SHP77 treated with DMSO at 0.1 percent for 48 hours (cell line): ENCODE results near the gene GNB1.

Experiments
- DNase-seq: peaks from one replicate; lab custom pipeline; 2025; lab: John Stamatoyannopoulos, UW

GNB1 gene

GRCh38 chr1:1922956-1923833 lies 32.3 kb upstream of the GNB1 start:
- no peak for DNase-seq

DNA sequence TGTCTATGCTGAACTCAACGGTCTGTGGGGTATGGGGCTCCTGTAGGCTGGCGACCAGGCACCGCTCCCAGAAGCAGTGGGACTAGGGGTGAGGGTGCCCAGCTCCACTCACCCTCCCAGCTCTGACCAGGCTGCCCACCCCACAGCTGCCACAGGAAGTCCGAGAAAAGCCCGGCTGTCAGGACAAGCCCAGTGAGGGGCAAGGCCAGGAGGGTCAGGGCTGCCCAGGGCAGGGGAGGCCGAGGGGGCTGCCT lies 31.7 kb upstream of the GNB1 start:
- no peak for DNase-seq

DNA sequence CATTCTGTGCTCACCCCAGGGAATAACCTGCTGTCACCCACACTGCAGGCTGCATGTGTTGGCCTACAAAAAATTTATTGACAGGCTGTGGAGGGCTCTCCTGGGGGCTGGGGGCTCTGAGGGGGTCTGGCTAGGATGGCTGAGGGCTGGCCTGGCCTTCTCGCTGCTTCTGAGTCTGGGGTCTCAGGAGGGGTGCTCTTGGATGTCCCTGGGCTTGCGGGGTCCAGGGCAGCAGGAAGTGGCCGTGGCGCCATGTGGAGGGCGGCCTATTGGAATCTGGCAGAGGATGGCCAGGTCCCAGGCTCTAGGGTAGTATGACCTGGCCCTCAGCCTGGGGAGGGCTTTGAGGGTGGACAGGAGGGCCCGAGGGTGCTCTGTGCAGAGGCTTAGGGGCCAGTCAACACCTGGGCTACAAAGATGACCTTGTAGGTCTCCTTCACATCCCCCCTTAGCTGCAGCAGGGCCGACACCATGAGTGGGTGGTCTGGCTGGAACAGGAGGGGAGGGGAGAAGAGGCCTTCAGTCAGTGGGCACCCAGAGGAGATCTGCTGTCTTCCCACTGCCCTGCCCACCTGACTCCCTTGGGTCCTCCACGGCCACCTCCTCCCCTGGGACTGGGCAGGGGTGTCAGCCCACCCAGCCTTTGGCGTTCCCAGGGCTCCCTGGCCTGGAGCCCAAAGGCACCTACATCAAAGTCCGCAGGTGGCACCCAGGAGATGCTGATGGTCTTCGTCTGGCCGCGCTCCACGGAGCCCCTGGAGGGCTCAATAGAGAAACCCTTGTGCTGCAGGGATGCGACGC lies 31.2 kb upstream of the GNB1 start:
- DNase-seq = no peak

GRCh38 chr1:1921459-1921862 lies 30.6 kb upstream of the GNB1 start:
- DNase-seq = no peak

GRCh38 chr1:1920608-1921458 lies 29.9 kb upstream of the GNB1 start:
- DNase-seq = no peak

DNA sequence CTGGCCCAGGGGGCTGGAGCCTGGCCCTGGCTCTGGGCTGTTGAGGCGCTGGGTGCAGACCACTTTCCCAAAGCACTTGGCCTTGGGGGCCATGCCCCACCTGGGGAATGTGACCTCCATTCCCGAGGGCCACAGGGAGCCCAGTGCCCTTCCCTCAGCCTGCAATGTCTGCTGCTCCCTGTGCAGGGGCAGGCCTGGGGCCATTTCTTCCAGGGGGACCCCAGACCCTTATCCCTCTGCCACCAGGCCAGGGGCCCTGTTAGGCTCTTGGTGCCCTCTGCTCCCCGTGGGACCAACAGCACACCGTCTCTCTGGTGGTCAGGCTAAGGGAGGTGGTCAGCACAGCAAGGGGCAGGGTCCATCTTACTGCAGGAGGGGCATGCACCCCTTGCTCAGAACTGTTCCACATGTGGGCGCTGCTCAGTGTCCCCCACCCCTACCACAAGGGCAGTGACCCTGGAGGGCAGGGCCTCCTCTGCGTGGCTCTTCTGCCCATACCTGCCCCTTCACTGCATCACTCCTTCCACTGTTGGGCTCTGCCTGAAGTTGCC lies 29.2 kb upstream of the GNB1 start:
- no peak for DNase-seq

DNA sequence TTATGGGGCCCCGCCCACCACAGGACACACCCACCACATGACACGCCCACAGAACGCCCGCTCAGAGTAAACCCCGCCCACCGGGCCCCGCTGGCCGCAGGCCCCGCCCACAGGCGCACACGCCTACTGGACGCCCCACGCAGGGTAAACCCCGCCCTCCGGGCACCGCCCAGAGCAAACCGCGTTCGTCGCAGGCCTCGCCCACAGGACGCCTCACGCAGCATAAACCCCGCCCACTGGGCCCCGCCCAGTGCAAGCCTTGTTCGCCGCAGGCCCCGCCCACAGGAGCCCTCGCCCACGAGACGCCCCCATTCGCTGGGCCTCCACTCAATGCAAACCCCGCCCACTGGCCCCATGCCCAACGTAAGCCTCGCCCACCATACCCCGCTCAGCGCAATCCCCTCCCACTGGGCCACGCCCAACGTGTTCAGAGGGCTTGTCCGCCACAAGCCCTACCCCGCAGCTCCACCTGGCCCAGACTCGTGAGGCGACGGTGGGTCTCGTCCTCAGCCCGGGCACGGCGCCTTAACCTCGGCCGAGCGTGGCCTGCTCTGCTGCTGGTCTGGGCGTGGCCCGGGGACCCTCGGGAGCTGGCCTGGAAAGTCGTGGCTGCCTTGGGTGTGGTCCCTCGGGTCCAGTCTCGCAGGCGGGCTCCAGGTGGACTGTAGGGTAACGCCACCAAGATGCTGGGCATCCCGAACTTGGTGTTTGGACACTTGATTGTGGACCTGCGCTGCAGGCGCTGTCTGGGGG lies 28.6 kb upstream of the GNB1 start:
- DNase-seq = peak; percentile 87

- no peak for DNase-seq
Measured at GRCh38 chr1:1918901-1919303, 28.0 kb upstream of the GNB1 start, which contains the start of gene TMEM52. Gene TMEM52 (minus strand): TSS chr1:1919279. CDS start chr1:1919265, 14 bp downstream.

DNA sequence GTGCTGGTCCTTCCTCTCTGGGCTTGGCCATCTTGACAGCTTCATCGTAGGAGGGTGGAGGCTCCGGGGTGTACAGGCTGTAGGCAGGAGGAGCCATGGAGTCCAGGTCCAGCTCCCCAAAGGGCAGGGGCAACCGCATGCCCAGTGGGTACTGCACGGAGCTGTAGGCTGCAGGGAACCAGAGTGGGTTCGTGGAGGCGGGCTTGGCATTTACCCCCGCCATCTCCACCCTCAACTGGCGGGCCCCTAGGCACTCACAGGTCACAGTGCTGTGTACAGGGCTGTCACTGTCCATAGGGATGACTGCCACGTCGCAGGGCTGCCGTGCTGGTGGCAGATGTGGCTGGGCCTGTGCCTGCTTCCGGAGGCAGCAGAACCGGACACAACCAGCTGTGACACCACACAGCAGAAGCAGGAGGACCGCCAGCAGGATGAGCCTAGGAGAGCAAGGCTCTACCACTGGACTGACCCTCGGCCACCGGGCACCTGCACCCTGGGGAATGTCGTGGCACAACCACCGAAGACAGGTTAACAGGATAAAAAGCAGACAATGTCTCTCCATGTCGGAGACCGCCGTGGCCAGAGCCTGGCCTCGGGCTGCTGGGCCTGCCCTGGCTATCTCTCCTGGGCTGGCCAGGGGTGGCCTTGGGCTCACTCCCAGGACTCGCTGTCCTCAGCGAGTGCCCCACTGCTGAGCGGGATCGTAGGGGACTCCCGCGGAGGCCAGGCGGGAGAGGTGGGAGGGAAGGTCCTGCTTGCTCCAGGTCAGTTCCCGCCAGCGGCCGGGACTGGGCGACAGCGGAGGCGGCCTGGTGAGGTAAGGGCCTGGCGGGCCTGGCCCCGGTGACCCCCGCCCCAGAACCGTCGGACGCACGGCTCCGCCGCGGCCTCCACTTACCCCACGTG lies 27.4 kb upstream of the GNB1 start:
- DNase-seq = no peak

GRCh38 chr1:1917304-1917976 lies 26.6 kb upstream of the GNB1 start:
- no peak for DNase-seq

DNA sequence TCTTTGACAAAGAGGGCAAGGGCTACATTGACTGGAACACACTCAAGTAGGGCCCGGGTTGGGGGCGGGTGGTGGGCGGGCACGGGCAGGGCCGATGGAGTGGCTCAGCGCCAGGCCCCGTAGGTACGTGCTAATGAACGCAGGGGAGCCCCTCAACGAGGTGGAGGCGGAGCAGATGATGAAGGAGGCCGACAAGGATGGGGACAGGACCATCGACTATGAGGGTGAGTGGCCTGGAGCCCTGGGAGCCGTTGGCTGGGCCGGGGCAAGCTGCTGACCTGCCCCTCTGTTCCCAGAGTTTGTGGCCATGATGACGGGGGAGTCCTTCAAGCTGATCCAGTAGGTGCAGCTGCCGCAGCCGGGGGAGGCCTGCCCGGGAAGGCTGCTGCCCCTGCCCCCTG lies 26.0 kb upstream of the GNB1 start:
- DNase-seq = no peak

GRCh38 chr1:1915911-1916840 lies 25.3 kb upstream of the GNB1 start:
- DNase-seq = no peak

DNA sequence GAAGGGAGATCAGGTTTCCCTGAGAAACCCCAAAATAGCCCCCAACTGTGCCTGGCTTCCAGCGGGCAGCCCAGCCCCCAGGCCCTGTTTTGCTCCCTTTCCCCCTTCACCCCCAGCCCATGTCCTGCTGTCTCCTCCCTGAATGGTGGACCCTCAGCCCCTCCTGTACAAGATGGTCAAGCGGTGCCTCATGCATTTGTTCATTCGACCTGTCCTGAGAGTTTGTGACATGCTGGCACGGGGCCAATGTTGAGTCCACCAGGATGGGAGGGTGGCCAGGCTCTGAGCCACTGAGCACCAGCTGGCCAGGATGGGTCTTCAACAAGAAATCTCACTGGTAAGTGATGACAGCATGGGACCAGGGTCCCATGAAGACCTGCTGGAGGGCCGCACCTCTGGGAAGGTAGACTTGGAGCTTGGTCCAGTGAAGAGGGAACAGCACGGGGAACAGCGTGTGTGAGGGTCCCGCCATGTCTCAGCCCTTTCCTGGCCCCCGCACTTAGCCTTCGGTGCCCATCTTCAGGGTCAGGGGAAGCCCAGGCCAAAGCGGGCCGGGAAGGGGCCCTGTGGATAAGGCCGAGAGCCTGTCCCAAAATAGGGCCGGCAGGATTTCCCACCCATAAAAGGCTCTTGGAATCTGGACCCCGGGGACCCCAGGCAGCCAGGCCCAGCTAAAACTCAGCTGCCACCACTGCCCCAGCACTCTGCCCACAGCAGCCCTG lies 24.2 kb upstream of the GNB1 start, which contains the start of gene CALML6:
Gene CALML6, plus strand, starts transcription at position 290 of the 722 bp plus-strand sequence. Its CDS starts 21 bp downstream, at position 311.
- no peak for DNase-seq

GRCh38 chr1:1914101-1914970 lies 23.4 kb upstream of the GNB1 start:
- no peak for DNase-seq

DNA sequence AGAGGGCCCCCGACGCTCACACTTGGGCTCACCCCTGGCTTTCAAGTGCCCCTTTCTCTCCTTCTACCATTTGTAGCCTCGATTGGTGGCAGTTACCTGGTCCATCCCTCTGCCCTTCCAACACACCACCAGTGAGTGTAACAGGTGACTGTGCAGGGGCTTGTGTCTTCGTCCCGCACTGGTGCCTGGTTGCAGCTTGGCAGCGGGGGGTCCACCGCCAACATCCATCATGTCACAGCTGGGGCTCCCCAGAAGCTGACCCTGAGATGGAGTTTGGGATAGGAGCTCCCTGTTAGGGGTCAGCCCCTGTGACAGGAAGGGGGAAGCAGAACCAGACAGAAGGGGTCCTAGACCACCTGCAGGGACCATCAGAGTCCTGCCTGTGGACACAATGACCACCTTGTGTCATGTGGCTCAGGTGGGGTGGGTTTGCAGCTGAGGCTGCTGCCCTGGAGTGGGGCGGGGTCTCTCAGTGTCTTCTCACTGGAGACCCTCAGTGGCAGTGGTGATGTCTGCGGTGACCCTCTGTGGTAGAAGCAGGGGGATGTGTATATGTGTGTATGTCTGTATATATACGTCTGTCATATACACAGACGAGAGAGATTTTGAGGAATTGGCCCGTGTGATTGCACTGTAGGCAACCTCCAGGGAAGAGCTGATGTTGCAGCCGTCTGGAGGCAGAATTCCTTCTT lies 20.6 kb upstream of the GNB1 start:
- no peak for DNase-seq

- DNase-seq = no peak
Measured at GRCh38 chr1:1910651-1911331, 19.9 kb upstream of the GNB1 start.
